Measurements from ENCODE around the gene KRTCAP3. TPM values are rescaled to one million over a fixed set of nuclear protein-coding genes. Genes with fewer than 3 reads are reported as not detected.

The KRTCAP3 gene
- total RNA-seq, 1 experiment from 2014 or later = 49.9 TPM

- Histone ChIP-seq H3K27ac (ENCODE audit: insufficient read length, low read depth, low read length) (no peak overlapping the region), H2AFZ (ENCODE audit: low read length) (no peak overlapping the region), H3K79me2 (ENCODE audit: insufficient read depth, low read length) (no peaks in the 10 kb centered on the region), H4K20me1 (ENCODE audit: control insufficient read depth, insufficient read depth, insufficient read length) (no peaks in the 10 kb centered on the region), H2BK5ac (ENCODE audit: insufficient read length, low read length) (no peak overlapping the region), H3K4me2 (ENCODE audit: insufficient read depth, insufficient read length, low read length) (no peak overlapping the region), H3K27me3 (ENCODE audit: insufficient read depth, low read length) (no peaks in the 10 kb centered on the region), H3K18ac (ENCODE audit: insufficient read length, low read depth, low read length) (no peak overlapping the region), H2BK120ac (ENCODE audit: low read depth, low read length, poor library complexity, severe bottlenecking) (no peak overlapping the region), H2BK12ac (ENCODE audit: insufficient read length, low read depth, low read length) (no peak overlapping the region), H3K79me1 (ENCODE audit: insufficient read depth, low read depth, low read length, poor library complexity, severe bottlenecking) (no peaks in the 10 kb centered on the region), H3K56ac (ENCODE audit: insufficient read length, low read depth, low read length) (no peak overlapping the region), H3K14ac (ENCODE audit: insufficient read depth, low read length) (no peak overlapping the region), H3K4ac (ENCODE audit: low read depth, low read length) (no peak overlapping the region), H2BK20ac (ENCODE audit: low read depth, low read length, poor library complexity, severe bottlenecking) (no peak overlapping the region), H3K23me2 (ENCODE audit: insufficient read length, low read depth, low read length, poor library complexity, severe bottlenecking) (no peaks in the 10 kb centered on the region), H4K91ac (ENCODE audit: insufficient read length, low read depth, low read length) (no peak overlapping the region), H2AK5ac (ENCODE audit: insufficient read length, low read length) (no peak overlapping the region), H4K5ac (ENCODE audit: insufficient read length, low read depth, low read length) (no peak overlapping the region), H3K9ac (ENCODE audit: extremely low read depth, insufficient read length, low read length) (no peak overlapping the region), H2BK15ac (ENCODE audit: low read depth, low read length) (no peak overlapping the region), H3K9me3 (ENCODE audit: control insufficient read depth, low read depth, low read length) (no peaks in the 10 kb centered on the region), H3K23ac (ENCODE audit: insufficient read length, low read depth, low read length) (no peak overlapping the region), H3T11ph (ENCODE audit: low read length) (no peak overlapping the region), H3K4me1 (ENCODE audit: insufficient read depth, low read length) (no peaks in the 10 kb centered on the region), H4K8ac (replicated peaks; ENCODE audit: insufficient read length, low read depth, low read length) (no peak overlapping the region)
- TF ChIP-seq CTCF (conservative IDR thresholded peaks at IDR 0.05) = no peak
- DNase-seq = no peak
- Mint-ChIP-seq H3K27me3 (ENCODE audit: low read depth) (no peaks in the 10 kb centered on the region), H3K4me3 (no peak overlapping the region), H3K4me1 (peaks cover under 1% of the 10 kb centered on the region in 2 experiments), H3K9me3 (no peaks in the 10 kb centered on the region), H3K36me3 (ENCODE audit: insufficient read depth in 1 of 3, low read depth in 3 of 3) (peaks cover 10 to 59% (median 40%) of the 10 kb centered on the region in 3 experiments; a peak in 6 of 7 replicates), H3K27ac (no peak overlapping the region)
- WGBS (ENCODE audit: extremely low coverage, insufficient read length, low lambda C conversion rate) = no CpG with 5 or more reads among the region's 3 CpGs
Measured at GRCh38 chr2:27448381-27448780, 6.2 kb downstream of the KRTCAP3 start.
